Right hindlimb (tissue), 1 donor: ENCODE data around the gene FAHD2A.
"Not testable (repeated sequence)": the region's sequence is repeated elsewhere in the genome, so short reads cannot be mapped to it uniquely, and the experiment has no call there.

Experiments used
- DNase-seq: peaks from one replicate; pipeline ENCODE4 v3.0.0-alpha.2; 2018

The FAHD2A gene

DNA sequence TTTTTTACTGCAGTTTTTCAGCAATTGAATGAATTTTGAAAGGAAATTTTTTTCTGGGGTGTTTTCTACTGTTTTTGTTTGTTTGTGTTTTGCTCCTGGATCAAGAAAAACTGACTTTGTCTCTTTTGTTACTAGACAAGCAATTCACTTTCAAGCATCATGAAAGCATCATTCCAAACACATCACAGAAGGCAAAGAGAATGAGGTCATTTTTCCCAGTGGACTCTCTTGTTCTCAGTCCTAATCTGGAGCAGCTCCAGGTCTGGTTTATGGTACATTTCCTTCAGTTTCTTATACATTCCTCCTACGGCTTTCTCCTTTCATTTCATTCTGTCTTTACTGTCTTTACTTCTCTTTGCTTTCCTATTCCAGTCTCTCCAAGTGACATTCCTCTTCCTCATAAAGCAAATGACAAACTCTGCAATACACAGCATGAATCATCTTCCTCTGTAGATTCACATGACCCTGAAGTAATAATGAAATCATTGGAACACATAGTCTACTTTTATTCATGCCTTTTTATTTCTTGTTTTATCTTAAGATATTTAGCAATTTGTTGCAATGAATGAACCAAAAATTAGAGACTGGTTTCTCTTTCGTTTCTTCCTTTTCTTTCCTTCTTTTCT lies 40.1 kb downstream of the FAHD2A start:
- not testable (repeated sequence) for DNase-seq

DNA sequence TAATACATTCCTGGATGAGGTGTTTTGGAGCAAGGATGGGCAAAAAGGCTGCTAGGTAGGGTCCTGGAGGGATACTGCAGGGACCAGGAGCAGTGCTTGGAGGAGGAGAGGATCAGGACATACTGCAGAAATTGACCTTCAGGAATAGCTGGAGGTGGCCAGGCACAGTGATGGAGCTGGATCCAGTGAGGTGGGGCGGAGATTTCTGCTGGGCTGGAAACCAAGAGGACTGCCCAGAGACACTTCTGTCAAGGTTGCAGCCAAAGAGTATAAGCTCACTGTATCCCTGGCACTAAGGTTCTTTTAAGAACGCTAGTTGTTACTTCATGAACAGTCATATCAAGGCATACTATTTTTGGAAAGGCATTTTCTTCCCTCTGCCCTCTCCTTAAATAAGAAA lies 42.8 kb downstream of the FAHD2A start:
- DNase-seq, result not testable (repeated sequence)

DNA sequence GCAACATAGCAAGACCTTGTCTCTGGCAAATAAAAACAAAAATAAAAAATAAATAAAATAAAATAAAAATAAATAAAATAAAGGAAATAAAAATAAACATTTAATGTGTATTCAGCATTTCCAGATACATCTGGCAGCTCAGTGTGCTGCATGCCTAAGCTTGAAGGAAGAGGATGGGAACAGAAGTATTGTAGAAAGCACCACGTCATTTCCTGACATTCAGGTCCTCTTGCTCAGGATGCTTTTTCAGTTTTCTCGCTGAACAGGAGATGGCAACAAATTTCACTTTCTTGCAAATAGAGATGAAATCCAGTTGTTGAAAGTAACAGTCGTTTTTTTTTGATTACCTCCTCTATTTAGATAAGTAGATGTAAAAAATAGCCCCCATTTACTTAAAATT lies 60.8 kb downstream of the FAHD2A start:
- not testable (repeated sequence) for DNase-seq
